ENCODE data around the gene KAT14. TPM values are rescaled to one million over a fixed set of nuclear protein-coding genes. Genes with fewer than 3 reads are reported as not detected.

KAT14 gene
- total RNA-seq, 2 experiments from 2014 or later, result 17.9 to 18.4 TPM

GRCh38 chr20:18144541-18145099, 7.0 kb downstream of the KAT14 start:
- ATAC-seq (no peak), DNase-seq (no peak)
- no peak overlapping the region for H3K27ac Mint-ChIP-seq
- H3K36me3 Mint-ChIP-seq (ENCODE audit: low read depth), result peaks cover 19% of the 10 kb centered on the region
- POLR2A ChIA-PET, result interaction anchor here (2.8 kb wide), 1 partner anchor 7 kb away, joined by 10 read pairs; the partner anchor contains the start of genes KAT14 and PET117
- intact Hi-C loops (cut with micrococcal nuclease), result no loop called here
- H3K27me3 Mint-ChIP-seq, result no peaks in the 10 kb centered on the region
- H3K4me1 Mint-ChIP-seq (ENCODE audit: low read depth), result peaks cover 24% of the 10 kb centered on the region
- TF ChIP-seq CTCF (IDR thresholded peaks at IDR 0.05), result no peak
- H3K9me3 Mint-ChIP-seq, result no peaks in the 10 kb centered on the region
- no peak overlapping the region for H3K4me3 Mint-ChIP-seq
- CTCF ChIA-PET, result no interaction called here

GRCh38 chr20:18154342-18154741, 16.7 kb downstream of the KAT14 start:
- CTCF ChIA-PET, result no interaction called here
- Mint-ChIP-seq H3K36me3 (ENCODE audit: low read depth) (peaks cover 20% of the 10 kb centered on the region), H3K27me3 (no peaks in the 10 kb centered on the region), H3K9me3 (no peaks in the 10 kb centered on the region), H3K4me1 (ENCODE audit: low read depth) (no peaks in the 10 kb centered on the region), H3K4me3 (no peak overlapping the region), H3K27ac (no peak overlapping the region)
- POLR2A ChIA-PET, result interaction anchor here (1.0 kb wide), 1 partner anchor 16 kb away, joined by 3 read pairs; the partner anchor contains the start of genes KAT14 and PET117
- ATAC-seq, result no peak
- intact Hi-C loops (cut with micrococcal nuclease), result no loop called here
- no peak for DNase-seq
- TF ChIP-seq CTCF (IDR thresholded peaks at IDR 0.05), result no peak

- Mint-ChIP-seq H3K27me3 (no peaks in the 10 kb centered on the region), H3K4me3 (no peak overlapping the region), H3K4me1 (ENCODE audit: low read depth) (no peaks in the 10 kb centered on the region), H3K36me3 (ENCODE audit: low read depth) (peaks cover 20% of the 10 kb centered on the region), H3K9me3 (no peaks in the 10 kb centered on the region), H3K27ac (no peak overlapping the region)
- intact Hi-C loops (cut with micrococcal nuclease), result no loop called here
- no peak for DNase-seq
- ChIA-PET CTCF (no interaction called here), POLR2A (no interaction called here)
- no peak for TF ChIP-seq CTCF (IDR thresholded peaks at IDR 0.05)
- ATAC-seq, result no peak
Measured at GRCh38 chr20:18156045-18156444, 18.4 kb downstream of the KAT14 start.

GRCh38 chr20:18164356-18164755, 26.7 kb downstream of the KAT14 start:
- no peaks in the 10 kb centered on the region for H3K9me3 Mint-ChIP-seq
- no peak overlapping the region for H3K4me3 Mint-ChIP-seq
- intact Hi-C loops (cut with micrococcal nuclease), result no loop called here
- H3K4me1 Mint-ChIP-seq (ENCODE audit: low read depth), result peaks cover 34% of the 10 kb centered on the region
- H3K27ac Mint-ChIP-seq, result no peak overlapping the region
- ChIA-PET CTCF (no interaction called here), POLR2A (no interaction called here)
- DNase-seq (no peak), ATAC-seq (peak; percentile 20)
- no peaks in the 10 kb centered on the region for H3K27me3 Mint-ChIP-seq
- no peak for TF ChIP-seq CTCF (IDR thresholded peaks at IDR 0.05)
- H3K36me3 Mint-ChIP-seq (ENCODE audit: low read depth), result peaks cover 42% of the 10 kb centered on the region

GRCh38 chr20:18165553-18165952, 27.9 kb downstream of the KAT14 start:
- intact Hi-C loops (cut with micrococcal nuclease), result no loop called here
- Mint-ChIP-seq H3K27me3 (no peaks in the 10 kb centered on the region), H3K27ac (peak overlapping the region; percentile 55), H3K4me3 (no peak overlapping the region), H3K36me3 (ENCODE audit: low read depth) (peaks cover 48% of the 10 kb centered on the region), H3K4me1 (ENCODE audit: low read depth) (peaks cover 34% of the 10 kb centered on the region), H3K9me3 (no peaks in the 10 kb centered on the region)
- CTCF ChIA-PET, result no interaction called here
- POLR2A ChIA-PET, result no interaction called here
- DNase-seq, result no peak
- peak; percentile 62 for ATAC-seq
- no peak for TF ChIP-seq CTCF (IDR thresholded peaks at IDR 0.05)
